ENCODE results near the gene TMSB15A. TPM values are rescaled to one million over a fixed set of nuclear protein-coding genes. Genes with fewer than 3 reads are reported as not detected.
A peak's percentile ranks its signal among the peaks of the same experiment; 100 is the strongest.
"Not testable (repeated sequence)": the region's sequence is repeated elsewhere in the genome, so short reads cannot be mapped to it uniquely, and the experiment has no call there.

Gene TMSB15A
- total RNA-seq, 1 experiment from 2014 or later, result not detected

GRCh38 chrX:102546828-102547493 lies 30.4 kb upstream of the TMSB15A start:
- ChIA-PET CTCF (interaction anchor here (0.6 to 1.9 kb wide), 2 partner anchors 23 to 630 kb away, joined by 3 to 4 read pairs; no protein-coding TSS in a partner anchor), POLR2A (no interaction called here)
- intact Hi-C loops (cut with micrococcal nuclease), result no loop called here
- no peaks in the 10 kb centered on the region for H3K36me3 Mint-ChIP-seq (ENCODE audit: insufficient read depth, unreplicated experiment)
- no peaks in the 10 kb centered on the region for H3K9me3 Mint-ChIP-seq (ENCODE audit: unreplicated experiment)
- H3K4me3 Mint-ChIP-seq (ENCODE audit: unreplicated experiment), result no peak overlapping the region
- DNase-seq (ENCODE audit: unreplicated experiment), result no peak
- no peaks in the 10 kb centered on the region for H3K4me1 Mint-ChIP-seq (ENCODE audit: insufficient read depth, unreplicated experiment)
- TF ChIP-seq CTCF (IDR thresholded peaks at IDR 0.05; ENCODE audit: unreplicated experiment), result no peak
- no peak overlapping the region for H3K27ac Mint-ChIP-seq (ENCODE audit: low read depth, unreplicated experiment)
- BruUV-seq (replicated peaks), result no TSS peak
- peaks cover 44% of the 10 kb centered on the region for H3K27me3 Mint-ChIP-seq (ENCODE audit: insufficient read depth, unreplicated experiment)

- intact Hi-C loops (cut with micrococcal nuclease); H3K27ac Mint-ChIP-seq (ENCODE audit: low read depth, unreplicated experiment); H3K36me3 Mint-ChIP-seq (ENCODE audit: insufficient read depth, unreplicated experiment); POLR2A ChIA-PET; H3K4me1 Mint-ChIP-seq (ENCODE audit: insufficient read depth, unreplicated experiment); H3K9me3 Mint-ChIP-seq (ENCODE audit: unreplicated experiment); CTCF ChIA-PET; DNase-seq (ENCODE audit: unreplicated experiment); H3K4me3 Mint-ChIP-seq (ENCODE audit: unreplicated experiment); BruUV-seq (replicated peaks): not testable (repeated sequence)
- H3K27me3 Mint-ChIP-seq (ENCODE audit: insufficient read depth, unreplicated experiment), result peaks cover 52% of the 10 kb centered on the region
Observed at GRCh38 chrX:102546175-102546574, 29.6 kb upstream of the TMSB15A start.

GRCh38 chrX:102535958-102536357 lies 19.4 kb upstream of the TMSB15A start:
- DNase-seq (ENCODE audit: unreplicated experiment), result no peak
- ChIA-PET POLR2A (no interaction called here), CTCF (no interaction called here)
- H3K4me1 Mint-ChIP-seq (ENCODE audit: insufficient read depth, unreplicated experiment), result no peaks in the 10 kb centered on the region
- TF ChIP-seq CTCF (IDR thresholded peaks at IDR 0.05; ENCODE audit: unreplicated experiment), result no peak
- intact Hi-C loops (cut with micrococcal nuclease), result no loop called here
- no peaks in the 10 kb centered on the region for H3K9me3 Mint-ChIP-seq (ENCODE audit: unreplicated experiment)
- H3K27ac Mint-ChIP-seq (ENCODE audit: low read depth, unreplicated experiment), result no peak overlapping the region
- H3K36me3 Mint-ChIP-seq (ENCODE audit: insufficient read depth, unreplicated experiment), result no peaks in the 10 kb centered on the region
- no peak overlapping the region for H3K4me3 Mint-ChIP-seq (ENCODE audit: unreplicated experiment)
- peaks cover 70% of the 10 kb centered on the region for H3K27me3 Mint-ChIP-seq (ENCODE audit: insufficient read depth, unreplicated experiment)
- no TSS peak for BruUV-seq (replicated peaks)

- Mint-ChIP-seq H3K27me3 (ENCODE audit: insufficient read depth, unreplicated experiment) (peaks cover 32% of the 10 kb centered on the region), H3K4me1 (ENCODE audit: insufficient read depth, unreplicated experiment) (no peaks in the 10 kb centered on the region), H3K4me3 (ENCODE audit: unreplicated experiment) (no peak overlapping the region), H3K9me3 (ENCODE audit: unreplicated experiment) (no peaks in the 10 kb centered on the region), H3K36me3 (ENCODE audit: insufficient read depth, unreplicated experiment) (no peaks in the 10 kb centered on the region), H3K27ac (ENCODE audit: low read depth, unreplicated experiment) (no peak overlapping the region)
- peak; percentile 34 for DNase-seq (ENCODE audit: unreplicated experiment)
- intact Hi-C loops (cut with micrococcal nuclease), result no loop called here
- ChIA-PET CTCF (interaction anchor here (0.8 to 1.5 kb wide), 2 partner anchors 14 to 434 kb away, joined by 3 to 6 read pairs; no protein-coding TSS in a partner anchor), POLR2A (no interaction called here)
- BruUV-seq (replicated peaks), result no TSS peak
- TF ChIP-seq CTCF (IDR thresholded peaks at IDR 0.05; ENCODE audit: unreplicated experiment), result no peak
Observed at GRCh38 chrX:102517326-102517725, 787 bp upstream of the TMSB15A start.
